GM12878 (cell line): ENCODE data around the gene RUFY3. TPM values are rescaled to one million over a fixed set of nuclear protein-coding genes. Genes with fewer than 3 reads are reported as not detected.

Source experiments
- ATAC-seq: fragments of 200-7000 bp; cut with Tn5 transposase; 3 replicates; pipeline ENCODE4 v1.9.1; 2020; ENCODE audit warnings: mild to moderate bottlenecking, moderate library complexity
- BruUV-seq: library from RNA; stranded (reverse); fragments of 400-500 nt; replicated peaks from 2 replicates; lab custom pipeline; 2021; lab: Mats Ljungman, UMichigan
- CTCF ChIA-PET: fragments of 300-600 bp; sonication (Branson Sonifier 250); formaldehyde crosslinking; extraction: SDS; loops from one replicate; lab custom pipeline; 2021; ENCODE audit warnings: inconsistent platforms; lab: Yijun Ruan, JAX
- POLR2A ChIA-PET: fragments of 350-600 bp; formaldehyde crosslinking; extraction: SDS; loops from one replicate; lab custom pipeline; 2021; ENCODE audit warnings: inconsistent platforms; lab: Charles Lee
- RAD21 ChIA-PET: fragments of 300-600 bp; sonication (Branson Sonifier 250); formaldehyde crosslinking; loops from one replicate; lab custom pipeline; 2023; ENCODE audit warnings: antibody characterized with exemption; ENCODE audit not compliant: unreplicated experiment; lab: Charles Lee
- SMC1A ChIA-PET: fragments of 300-600 bp; sonication (Branson Sonifier 250); formaldehyde crosslinking; loops from one replicate; lab custom pipeline; 2023; ENCODE audit not compliant: unreplicated experiment, uncharacterized antibody; lab: Charles Lee
- DNase-seq: peaks from one replicate; pipeline ENCODE4 v3.0.0-alpha.2; 2011; ENCODE audit warnings: low read depth, low spot score
- FAIRE-seq: peaks from 3 replicates; lab custom pipeline; 2011; peaks lifted over from hg19 to GRCh38; lab: Jason Lieb, UNC
- H2AFZ ChIP-seq: 2 replicates; pipeline ENCODE4 v1.6.0; 2011; ENCODE audit warnings: low read depth, low read length, control low read depth; ENCODE audit not compliant: control insufficient read depth
- H3K27ac ChIP-seq: 2 replicates; pipeline ENCODE4 v1.5.1; 2011; ENCODE audit warnings: control low read depth; ENCODE audit not compliant: control insufficient read depth, insufficient read depth
- H3K27me3 ChIP-seq, 2 experiments: replicated peaks in 1 of 2; 2 replicates each; pipeline versions ENCODE4 v1.6.0 to v1.6.1; 2011; ENCODE audit warnings: low read length in 1 of 2; ENCODE audit not compliant: control insufficient read depth in 2 of 2, insufficient read depth in 2 of 2
- H3K36me3 ChIP-seq, 2 experiments: 2 replicates each; pipeline ENCODE4 v1.5.1; 2011; ENCODE audit warnings: low read length in 1 of 2; ENCODE audit not compliant: control insufficient read depth in 2 of 2, insufficient read depth in 2 of 2
- H3K4me1 ChIP-seq: 2 replicates; pipeline ENCODE4 v1.6.1; 2011; ENCODE audit warnings: mild to moderate bottlenecking, low read length, moderate library complexity, mixed read lengths; ENCODE audit not compliant: control insufficient read depth, insufficient read depth
- H3K4me2 ChIP-seq: 2 replicates; pipeline ENCODE4 v1.6.0; 2011; ENCODE audit warnings: control low read depth; ENCODE audit not compliant: control insufficient read depth, insufficient read depth
- H3K4me3 ChIP-seq: fragments of 200-600 bp; sonication (generic); 2 replicates; pipeline ENCODE4 v1.5.1; 2016
- H3K79me2 ChIP-seq: 2 replicates; pipeline ENCODE4 v1.6.0; 2011; ENCODE audit warnings: low read length; ENCODE audit not compliant: control insufficient read depth, insufficient read depth
- H3K9ac ChIP-seq: 2 replicates; pipeline ENCODE4 v1.8.0; 2011; ENCODE audit warnings: low read length, control low read depth, mixed read lengths; ENCODE audit not compliant: control insufficient read depth, insufficient read depth
- H3K9me3 ChIP-seq: replicated peaks from 3 replicates; pipeline ENCODE4 v1.5.1; 2011; ENCODE audit warnings: mild to moderate bottlenecking, low read length; ENCODE audit not compliant: control insufficient read depth, insufficient read depth
- H4K20me1 ChIP-seq: 2 replicates; pipeline ENCODE4 v1.6.0; 2011; ENCODE audit not compliant: control insufficient read depth, insufficient read depth
- ATF7 ChIP-seq: fragments of 450-650 bp; IDR thresholded peaks from 2 replicates; pipeline ENCODE4 v1.6.1; 2016; ENCODE audit warnings: low read depth, mild to moderate bottlenecking
- KAT2A ChIP-seq: conservative IDR thresholded peaks from 2 replicates; pipeline ENCODE4 v1.6.1; 2011; ENCODE audit warnings: low read depth, low read length; ENCODE audit not compliant: control insufficient read depth
- MYB ChIP-seq: fragments of 150-350 bp; IDR thresholded peaks from 2 replicates; pipeline ENCODE4 v1.6.1; 2014; ENCODE audit warnings: mild to moderate bottlenecking, low read depth, low read length, borderline replicate concordance
- MYC ChIP-seq: IDR thresholded peaks from 2 replicates; pipeline ENCODE4 v1.6.1; 2011; ENCODE audit warnings: mild to moderate bottlenecking, low read length, moderate library complexity, inconsistent platforms; ENCODE audit not compliant: insufficient read depth, insufficient replicate concordance, insufficient read length, severe bottlenecking
- NR2F1 ChIP-seq: fragments of 450-650 bp; conservative IDR thresholded peaks from 2 replicates; pipeline ENCODE4 v1.6.1; 2017; ENCODE audit warnings: mild to moderate bottlenecking
- NRF1 ChIP-seq: conservative IDR thresholded peaks from 2 replicates; pipeline ENCODE4 v1.6.1; 2011; ENCODE audit warnings: mild to moderate bottlenecking, low read depth, low read length, improper control_type of control experiment
- POLR2AphosphoS5 ChIP-seq: IDR thresholded peaks from 2 replicates; pipeline ENCODE4 v1.6.1; 2011; ENCODE audit warnings: mild to moderate bottlenecking, low read length, inconsistent platforms
- RBBP5 ChIP-seq: fragments of 200-600 bp; sonication (generic); conservative IDR thresholded peaks from 2 replicates; pipeline ENCODE4 v1.6.1; 2016
- WGBS: methylation state at CpG from one replicate; pipeline ENCODE4 v1.1.6; 2016; ENCODE audit warnings: low lambda C conversion rate; ENCODE audit not compliant: insufficient replicate concordance, insufficient coverage; ENCODE audit errors: missing lambda C conversion rate; 5-methylcytosine and 5-hydroxymethylcytosine counted together
- in situ Hi-C: fragments of 300-500 bp; cut with MboI; formaldehyde crosslinking; loops from 9 replicates; pipeline ENCODE4 v1.14.3; 2018; ENCODE audit warnings: mixed read lengths
- intact Hi-C: fragments of 100-400 bp; cut with micrococcal nuclease; formaldehyde crosslinking; loops from one replicate; pipeline ENCODE4 v1.14.2; 2022; ENCODE audit not compliant: unreplicated experiment
- polyA plus RNA-seq, 11 experiments: library from polyadenylated mRNA; depleted of rRNA in 4 of 11; unstranded in 6 of 11; stranded (reverse) in 5 of 11; fragments of >200 nt; fragmentation: Nextera tagmentation in 4 of 11; fragmentation: Illumina TruSeq in 1 of 11; extraction: Ambion mirVana in 4 of 11; extraction: Trizol in 1 of 11; gene quantifications; 1 replicate in 1 of 11; 2 replicates in 10 of 11; pipeline versions ENCODE4 v1.2.1 to v1.2.3, GENCODE V29; 2011 to 2016; ENCODE audit warnings: inconsistent platforms in 2 of 11, missing spikeins in 2 of 11, low read depth in 1 of 11
- total RNA-seq, 4 experiments: library from RNA; depleted of rRNA in 3 of 4; stranded (reverse); fragments of >200 nt in 3 of 4; fragmentation: Illumina TruSeq in 1 of 4; extraction: Trizol in 1 of 4; gene quantifications; 2 replicates each; pipeline versions ENCODE4 v1.2.1 to v1.2.3, GENCODE V29; 2013 to 2021
- TF ChIP-seq, protein P1 (sequence below): fragments of 150-350 bp; IDR thresholded peaks from 2 replicates; pipeline ENCODE4 v1.6.1; 2014; ENCODE audit warnings: mild to moderate bottlenecking, low read depth, low read length

The RUFY3 gene
- total and polyA plus RNA-seq, 10 of the 15 experiments (the other 5 are each of a cell fraction or from before 2014, with no cell fraction given): 5.1 to 28.3 (median 13.1) TPM

GRCh38 chr4:70700712-70701111 lies 21.1 kb upstream of the RUFY3 start:
- Histone ChIP-seq H3K27ac (no peak overlapping the region), H3K4me1 (no peaks in the 10 kb centered on the region; the same call in 1 of the 2 replicates), H2AFZ (no peak overlapping the region), H3K4me3 (no peak overlapping the region), H3K36me3 (no peaks in the 10 kb centered on the region), H4K20me1 (no peaks in the 10 kb centered on the region), H3K4me2 (no peak overlapping the region), H3K27me3 (no peaks in the 10 kb centered on the region), H3K9me3 (no peaks in the 10 kb centered on the region), H3K79me2 (peaks cover under 1% of the 10 kb centered on the region; the same call in 1 of the 2 replicates), H3K9ac (no peak overlapping the region)
- CTCF ChIA-PET: interaction anchor here (0.5 to 2.5 kb wide), 7 partner anchors 9 to 139 kb away, joined by 3 to 13 read pairs (median 3); partner anchors contain the start of genes GRSF1 and UTP3
- RAD21 ChIA-PET: interaction anchor here (1.0 to 7.1 kb wide), 4 partner anchors 11 to 72 kb away, joined by 3 to 71 read pairs (median 8); partner anchors contain the start of gene UTP3
- in situ Hi-C loops (no loop called here), intact Hi-C loops (no loop called here)
- SMC1A ChIA-PET: interaction anchor here (0.6 to 2.2 kb wide), 6 partner anchors 9 to 128 kb away, joined by 3 to 13 read pairs (median 4); partner anchors contain the start of gene UTP3
- WGBS: 95% methylated on average over 5 of the region's 5 CpGs
- POLR2A ChIA-PET: interaction anchor here (7.8 kb wide), 1 partner anchor 11 kb away, joined by 52 read pairs; the partner anchor contains the start of gene UTP3
- BruUV-seq: no TSS peak
- ATAC-seq (no peak), DNase-seq (no peak), FAIRE-seq (no peak)
- TF ChIP-seq NR2F1 (no peak), NRF1 (no peak)

DNA sequence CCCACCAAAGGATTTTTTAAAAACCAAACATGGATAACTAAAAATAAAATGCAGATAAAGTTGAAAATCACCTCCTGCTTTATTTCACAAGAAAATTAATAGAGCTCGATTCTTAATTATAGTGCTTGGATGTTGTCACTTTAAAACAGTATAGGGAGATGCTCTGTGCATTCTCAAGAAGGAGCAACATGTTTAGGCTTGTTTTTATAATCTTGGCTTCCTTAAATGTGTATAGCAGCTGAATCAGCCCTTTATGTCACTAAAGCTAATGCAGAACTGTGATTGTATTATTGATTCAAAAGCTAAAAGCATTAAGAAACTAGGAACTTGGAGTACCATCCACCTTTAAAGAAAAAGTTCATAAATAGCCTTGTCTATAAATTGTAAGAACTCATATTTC lies 20.5 kb upstream of the RUFY3 start:
- no peak for FAIRE-seq
- ChIA-PET CTCF (interaction anchor here (0.7 to 2.5 kb wide), 4 partner anchors 9 to 18 kb away, joined by 3 to 13 read pairs (median 3); partner anchors contain the start of gene UTP3), POLR2A (interaction anchor here (7.8 kb wide), 1 partner anchor 12 kb away, joined by 52 read pairs; the partner anchor contains the start of gene UTP3), SMC1A (interaction anchor here (0.7 to 2.2 kb wide), 5 partner anchors 10 to 34 kb away, joined by 3 to 13 read pairs (median 4); partner anchors contain the start of gene UTP3), RAD21 (interaction anchor here (1.0 to 7.1 kb wide), 4 partner anchors 11 to 72 kb away, joined by 3 to 71 read pairs (median 8); partner anchors contain the start of gene UTP3)
- Histone ChIP-seq H3K36me3 (no peaks in the 10 kb centered on the region), H4K20me1 (no peaks in the 10 kb centered on the region), H3K27ac (no peak overlapping the region), H3K4me2 (no peak overlapping the region), H2AFZ (no peak overlapping the region), H3K4me1 (no peaks in the 10 kb centered on the region; the same call in 1 of the 2 replicates), H3K9ac (no peak overlapping the region), H3K4me3 (no peak overlapping the region), H3K9me3 (no peaks in the 10 kb centered on the region), H3K27me3 (no peaks in the 10 kb centered on the region), H3K79me2 (peaks cover 2% of the 10 kb centered on the region; the same call in 1 of the 2 replicates)
- no TSS peak for BruUV-seq
- in situ Hi-C loops (no loop called here), intact Hi-C loops (no loop called here)
- no peak for TF ChIP-seq MYB
- no peak for TF ChIP-seq POLR2AphosphoS5
- no peak for TF ChIP-seq ATF7
- no peak for TF ChIP-seq KAT2A
- TF ChIP-seq RBBP5: no peak
- no peak for TF ChIP-seq NR2F1
- TF ChIP-seq, protein P1, sequence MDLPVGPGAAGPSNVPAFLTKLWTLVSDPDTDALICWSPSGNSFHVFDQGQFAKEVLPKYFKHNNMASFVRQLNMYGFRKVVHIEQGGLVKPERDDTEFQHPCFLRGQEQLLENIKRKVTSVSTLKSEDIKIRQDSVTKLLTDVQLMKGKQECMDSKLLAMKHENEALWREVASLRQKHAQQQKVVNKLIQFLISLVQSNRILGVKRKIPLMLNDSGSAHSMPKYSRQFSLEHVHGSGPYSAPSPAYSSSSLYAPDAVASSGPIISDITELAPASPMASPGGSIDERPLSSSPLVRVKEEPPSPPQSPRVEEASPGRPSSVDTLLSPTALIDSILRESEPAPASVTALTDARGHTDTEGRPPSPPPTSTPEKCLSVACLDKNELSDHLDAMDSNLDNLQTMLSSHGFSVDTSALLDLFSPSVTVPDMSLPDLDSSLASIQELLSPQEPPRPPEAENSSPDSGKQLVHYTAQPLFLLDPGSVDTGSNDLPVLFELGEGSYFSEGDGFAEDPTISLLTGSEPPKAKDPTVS: no peak
- no peak for TF ChIP-seq MYC
- WGBS: 96% methylated on average over 1 of the region's 1 CpG
- no peak for ATAC-seq
- DNase-seq: no peak
